Measurements from ENCODE around the gene SCAMP2. TPM values are rescaled to one million over a fixed set of nuclear protein-coding genes. Genes with fewer than 3 reads are reported as not detected.

SCAMP2 gene
- total RNA-seq, 1 experiment from 2014 or later, result 50.2 TPM

DNA sequence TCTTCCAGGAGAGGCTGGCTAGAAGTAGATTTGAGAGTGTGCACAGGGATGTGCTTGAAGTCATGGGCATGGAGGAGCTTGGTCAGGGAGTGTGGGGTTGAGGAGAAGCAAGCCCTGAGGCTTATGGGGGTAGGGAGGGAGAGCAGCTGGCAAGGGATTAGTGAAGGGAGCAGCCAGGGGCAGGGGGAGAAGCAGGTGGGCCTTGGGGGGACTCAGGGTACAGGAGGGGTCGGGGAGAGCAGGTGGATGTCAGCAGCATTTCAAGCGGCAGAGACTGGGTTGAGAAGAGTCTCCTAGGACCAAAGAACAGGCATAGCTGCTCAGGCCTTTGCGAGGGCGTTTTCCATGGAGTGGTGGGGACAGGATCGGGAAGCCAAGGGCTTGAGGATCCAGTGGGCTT is 63.9 kb downstream of the SCAMP2 start:
- H3K36me3 Mint-ChIP-seq (ENCODE audit: insufficient read depth in 1 of 3, low read depth in 3 of 3), result peaks cover under 1 to 2% (median 1%) of the 10 kb centered on the region in 3 experiments; a peak in 4 of 7 replicates
- no peaks in the 10 kb centered on the region for H3K27me3 ChIP-seq (ENCODE audit: insufficient read depth, low read length)
- peak overlapping the region in 2 of 3 experiments; percentile 16 to 30; a peak in 2 of 7 replicates for H3K27ac Mint-ChIP-seq
- no peak overlapping the region for H3K27ac ChIP-seq (ENCODE audit: insufficient read length, low read depth, low read length)
- H3K4ac ChIP-seq (ENCODE audit: low read depth, low read length), result no peak overlapping the region
- no peaks in the 10 kb centered on the region for H4K20me1 ChIP-seq (ENCODE audit: control insufficient read depth, insufficient read depth, insufficient read length)
- H3K9ac ChIP-seq (ENCODE audit: extremely low read depth, insufficient read length, low read length), result no peak overlapping the region
- peaks cover 9 to 16% of the 10 kb centered on the region in 2 experiments for H3K4me1 Mint-ChIP-seq
- H2BK20ac ChIP-seq (ENCODE audit: low read depth, low read length, poor library complexity, severe bottlenecking), result no peak overlapping the region
- H4K8ac ChIP-seq (replicated peaks; ENCODE audit: insufficient read length, low read depth, low read length), result no peak overlapping the region
- no peak overlapping the region for H2AK5ac ChIP-seq (ENCODE audit: insufficient read length, low read length)
- no peaks in the 10 kb centered on the region for H3K79me2 ChIP-seq (ENCODE audit: insufficient read depth, low read length)
- no peak for DNase-seq
- H4K5ac ChIP-seq (ENCODE audit: insufficient read length, low read depth, low read length), result no peak overlapping the region
- no peak overlapping the region for H4K91ac ChIP-seq (ENCODE audit: insufficient read length, low read depth, low read length)
- H2BK5ac ChIP-seq (ENCODE audit: insufficient read length, low read length), result no peak overlapping the region
- WGBS (ENCODE audit: extremely low coverage, insufficient read length, low lambda C conversion rate), result no CpG with 5 or more reads among the region's 5 CpGs
- no peak overlapping the region for H3K18ac ChIP-seq (ENCODE audit: insufficient read length, low read depth, low read length)
- H3K23ac ChIP-seq (ENCODE audit: insufficient read length, low read depth, low read length), result no peak overlapping the region
- H3K9me3 ChIP-seq (ENCODE audit: control insufficient read depth, low read depth, low read length), result no peaks in the 10 kb centered on the region
- H3K23me2 ChIP-seq (ENCODE audit: insufficient read length, low read depth, low read length, poor library complexity, severe bottlenecking), result no peaks in the 10 kb centered on the region
- H2AFZ ChIP-seq (ENCODE audit: low read length), result no peak overlapping the region
- no peaks in the 10 kb centered on the region for H3K9me3 Mint-ChIP-seq
- no peaks in the 10 kb centered on the region for H3K4me1 ChIP-seq (ENCODE audit: insufficient read depth, low read length)
- H3K4me3 Mint-ChIP-seq, result peak overlapping the region in 1 of 2 experiments; percentile 12; a peak in 1 of 5 replicates
- no peak overlapping the region for H2BK12ac ChIP-seq (ENCODE audit: insufficient read length, low read depth, low read length)
- H3K56ac ChIP-seq (ENCODE audit: insufficient read length, low read depth, low read length), result no peak overlapping the region
- H3K27me3 Mint-ChIP-seq (ENCODE audit: low read depth), result peaks cover 8% of the 10 kb centered on the region
- TF ChIP-seq CTCF (conservative IDR thresholded peaks at IDR 0.05), result 0 out of 3 replicates have a peak, but pooled peaks have one; percentile 2
- H3K14ac ChIP-seq (ENCODE audit: insufficient read depth, low read length), result no peak overlapping the region
- no peaks in the 10 kb centered on the region for H3K79me1 ChIP-seq (ENCODE audit: insufficient read depth, low read depth, low read length, poor library complexity, severe bottlenecking)
- no peak overlapping the region for H2BK120ac ChIP-seq (ENCODE audit: low read depth, low read length, poor library complexity, severe bottlenecking)
- no peak overlapping the region for H2BK15ac ChIP-seq (ENCODE audit: low read depth, low read length)
- no peak overlapping the region for H3T11ph ChIP-seq (ENCODE audit: low read length)
- H3K4me2 ChIP-seq (ENCODE audit: insufficient read depth, insufficient read length, low read length), result no peak overlapping the region
